GM12878 (cell line): ENCODE results near the gene GRAMD1C. TPM values are rescaled to one million over a fixed set of nuclear protein-coding genes. Genes with fewer than 3 reads are reported as not detected.

Experiments
- ATAC-seq: fragments of 200-7000 bp; cut with Tn5 transposase; 3 replicates; pipeline ENCODE4 v1.9.1; 2020; ENCODE audit warnings: mild to moderate bottlenecking, moderate library complexity
- BruUV-seq: library from RNA; stranded (reverse); fragments of 400-500 nt; replicated peaks from 2 replicates; lab custom pipeline; 2021; lab: Mats Ljungman, UMichigan
- CTCF ChIA-PET: fragments of 300-600 bp; sonication (Branson Sonifier 250); formaldehyde crosslinking; extraction: SDS; loops from one replicate; lab custom pipeline; 2021; ENCODE audit warnings: inconsistent platforms; lab: Yijun Ruan, JAX
- POLR2A ChIA-PET: fragments of 350-600 bp; formaldehyde crosslinking; extraction: SDS; loops from one replicate; lab custom pipeline; 2021; ENCODE audit warnings: inconsistent platforms; lab: Charles Lee
- RAD21 ChIA-PET: fragments of 300-600 bp; sonication (Branson Sonifier 250); formaldehyde crosslinking; loops from one replicate; lab custom pipeline; 2023; ENCODE audit warnings: antibody characterized with exemption; ENCODE audit not compliant: unreplicated experiment; lab: Charles Lee
- SMC1A ChIA-PET: fragments of 300-600 bp; sonication (Branson Sonifier 250); formaldehyde crosslinking; loops from one replicate; lab custom pipeline; 2023; ENCODE audit not compliant: unreplicated experiment, uncharacterized antibody; lab: Charles Lee
- DNase-seq: peaks from one replicate; pipeline ENCODE4 v3.0.0-alpha.2; 2011; ENCODE audit warnings: low read depth, low spot score
- FAIRE-seq: peaks from 3 replicates; lab custom pipeline; 2011; peaks lifted over from hg19 to GRCh38; lab: Jason Lieb, UNC
- H2AFZ ChIP-seq: 2 replicates; pipeline ENCODE4 v1.6.0; 2011; ENCODE audit warnings: low read depth, low read length, control low read depth; ENCODE audit not compliant: control insufficient read depth
- H3K27ac ChIP-seq: 2 replicates; pipeline ENCODE4 v1.5.1; 2011; ENCODE audit warnings: control low read depth; ENCODE audit not compliant: control insufficient read depth, insufficient read depth
- H3K27me3 ChIP-seq, 2 experiments: replicated peaks in 1 of 2; 2 replicates each; pipeline versions ENCODE4 v1.6.0 to v1.6.1; 2011; ENCODE audit warnings: low read length in 1 of 2; ENCODE audit not compliant: control insufficient read depth in 2 of 2, insufficient read depth in 2 of 2
- H3K36me3 ChIP-seq, 2 experiments: 2 replicates each; pipeline ENCODE4 v1.5.1; 2011; ENCODE audit warnings: low read length in 1 of 2; ENCODE audit not compliant: control insufficient read depth in 2 of 2, insufficient read depth in 2 of 2
- H3K4me1 ChIP-seq: 2 replicates; pipeline ENCODE4 v1.6.1; 2011; ENCODE audit warnings: mild to moderate bottlenecking, low read length, moderate library complexity, mixed read lengths; ENCODE audit not compliant: control insufficient read depth, insufficient read depth
- H3K4me2 ChIP-seq: 2 replicates; pipeline ENCODE4 v1.6.0; 2011; ENCODE audit warnings: control low read depth; ENCODE audit not compliant: control insufficient read depth, insufficient read depth
- H3K4me3 ChIP-seq: fragments of 200-600 bp; sonication (generic); 2 replicates; pipeline ENCODE4 v1.5.1; 2016
- H3K79me2 ChIP-seq: 2 replicates; pipeline ENCODE4 v1.6.0; 2011; ENCODE audit warnings: low read length; ENCODE audit not compliant: control insufficient read depth, insufficient read depth
- H3K9ac ChIP-seq: 2 replicates; pipeline ENCODE4 v1.8.0; 2011; ENCODE audit warnings: low read length, control low read depth, mixed read lengths; ENCODE audit not compliant: control insufficient read depth, insufficient read depth
- H3K9me3 ChIP-seq: replicated peaks from 3 replicates; pipeline ENCODE4 v1.5.1; 2011; ENCODE audit warnings: mild to moderate bottlenecking, low read length; ENCODE audit not compliant: control insufficient read depth, insufficient read depth
- H4K20me1 ChIP-seq: 2 replicates; pipeline ENCODE4 v1.6.0; 2011; ENCODE audit not compliant: control insufficient read depth, insufficient read depth
- FOXM1 ChIP-seq: IDR thresholded peaks from 2 replicates; pipeline ENCODE4 v1.6.1; 2012; ENCODE audit warnings: low read depth, mild to moderate bottlenecking, inconsistent platforms, low read length, moderate library complexity
- LARP7 ChIP-seq: fragments of 450-650 bp; IDR thresholded peaks from 2 replicates; pipeline ENCODE4 v1.6.1; 2017; ENCODE audit warnings: mild to moderate bottlenecking
- MAX ChIP-seq: IDR thresholded peaks from 2 replicates; pipeline ENCODE4 v1.6.1; 2012; ENCODE audit warnings: low read depth, low read length, improper control_type of control experiment
- MYC ChIP-seq: IDR thresholded peaks from 2 replicates; pipeline ENCODE4 v1.6.1; 2011; ENCODE audit warnings: mild to moderate bottlenecking, low read length, moderate library complexity, inconsistent platforms; ENCODE audit not compliant: insufficient read depth, insufficient replicate concordance, insufficient read length, severe bottlenecking
- NRF1 ChIP-seq: conservative IDR thresholded peaks from 2 replicates; pipeline ENCODE4 v1.6.1; 2011; ENCODE audit warnings: mild to moderate bottlenecking, low read depth, low read length, improper control_type of control experiment
- POLR2A ChIP-seq: IDR thresholded peaks from 2 replicates; pipeline ENCODE4 v1.6.1; 2011; ENCODE audit warnings: low read depth, mild to moderate bottlenecking, low read length
- REST ChIP-seq: IDR thresholded peaks from 2 replicates; pipeline ENCODE4 v1.6.1; 2012; ENCODE audit warnings: mild to moderate bottlenecking, low read depth, low read length
- RFX5 ChIP-seq: IDR thresholded peaks from 2 replicates; pipeline ENCODE4 v1.6.1; 2011; ENCODE audit warnings: low read depth, low read length, improper control_type of control experiment
- SKIL ChIP-seq: fragments of 450-650 bp; IDR thresholded peaks from 2 replicates; pipeline ENCODE4 v1.6.1; 2017; ENCODE audit warnings: mild to moderate bottlenecking, low read depth, inconsistent platforms; ENCODE audit not compliant: poor library complexity, severe bottlenecking
- SUPT20H ChIP-seq: IDR thresholded peaks from 2 replicates; pipeline ENCODE4 v1.6.1; 2011; ENCODE audit warnings: low read depth, mild to moderate bottlenecking, low read length, moderate library complexity, borderline replicate concordance; ENCODE audit not compliant: control insufficient read depth
- TARDBP ChIP-seq: IDR thresholded peaks from 2 replicates; pipeline ENCODE4 v1.6.1; 2016; ENCODE audit warnings: borderline replicate concordance
- WGBS: methylation state at CpG from one replicate; pipeline ENCODE4 v1.1.6; 2016; ENCODE audit warnings: low lambda C conversion rate; ENCODE audit not compliant: insufficient replicate concordance, insufficient coverage; ENCODE audit errors: missing lambda C conversion rate; 5-methylcytosine and 5-hydroxymethylcytosine counted together
- in situ Hi-C: fragments of 300-500 bp; cut with MboI; formaldehyde crosslinking; loops from 9 replicates; pipeline ENCODE4 v1.14.3; 2018; ENCODE audit warnings: mixed read lengths
- intact Hi-C: fragments of 100-400 bp; cut with micrococcal nuclease; formaldehyde crosslinking; loops from one replicate; pipeline ENCODE4 v1.14.2; 2022; ENCODE audit not compliant: unreplicated experiment
- polyA plus RNA-seq, 11 experiments: library from polyadenylated mRNA; depleted of rRNA in 4 of 11; unstranded in 6 of 11; stranded (reverse) in 5 of 11; fragments of >200 nt; fragmentation: Nextera tagmentation in 4 of 11; fragmentation: Illumina TruSeq in 1 of 11; extraction: Ambion mirVana in 4 of 11; extraction: Trizol in 1 of 11; gene quantifications; 1 replicate in 1 of 11; 2 replicates in 10 of 11; pipeline versions ENCODE4 v1.2.1 to v1.2.3, GENCODE V29; 2011 to 2016; ENCODE audit warnings: inconsistent platforms in 2 of 11, missing spikeins in 2 of 11, low read depth in 1 of 11
- total RNA-seq, 4 experiments: library from RNA; depleted of rRNA in 3 of 4; stranded (reverse); fragments of >200 nt in 3 of 4; fragmentation: Illumina TruSeq in 1 of 4; extraction: Trizol in 1 of 4; gene quantifications; 2 replicates each; pipeline versions ENCODE4 v1.2.1 to v1.2.3, GENCODE V29; 2013 to 2021
- TF ChIP-seq, protein P1 (sequence below): IDR thresholded peaks from 2 replicates; pipeline ENCODE4 v1.6.1; 2011; ENCODE audit warnings: borderline replicate concordance, low read depth, mild to moderate bottlenecking, moderate library complexity, mixed read lengths, low read length; ENCODE audit not compliant: insufficient read depth; ENCODE audit errors: extremely low read length
- TF ChIP-seq, protein P2 (sequence below): fragments of 450-650 bp; IDR thresholded peaks from 2 replicates; pipeline ENCODE4 v1.6.1; 2017; ENCODE audit warnings: mild to moderate bottlenecking

GRAMD1C gene
- total and polyA plus RNA-seq, 10 of the 15 experiments (the other 5 are each of a cell fraction or from before 2014, with no cell fraction given): 3.2 to 9.2 (median 5.5) TPM

DNA sequence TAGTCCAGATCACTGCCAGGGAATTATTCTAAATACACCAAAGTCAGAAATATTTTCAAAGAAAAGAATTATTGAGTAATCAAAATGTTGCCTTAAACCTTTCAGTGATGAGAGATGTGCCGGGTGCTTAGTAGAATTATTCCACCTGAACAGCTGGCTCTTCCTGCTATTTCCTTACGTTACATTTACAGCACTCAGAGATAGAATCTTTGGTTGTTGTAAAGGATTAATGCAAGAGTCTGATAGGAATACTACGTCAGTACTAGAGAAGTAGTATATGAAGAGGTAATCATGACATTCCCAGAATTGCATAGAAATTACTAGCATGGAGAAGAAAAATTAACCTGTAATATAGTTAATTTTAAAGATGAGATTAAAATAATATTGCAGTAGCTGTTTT, 58.3 kb downstream of the GRAMD1C start:
- Histone ChIP-seq H3K4me2 (no peak overlapping the region), H3K9me3 (no peaks in the 10 kb centered on the region), H3K4me1 (no peaks in the 10 kb centered on the region), H2AFZ (no peak overlapping the region), H3K27me3 (no peaks in the 10 kb centered on the region), H4K20me1 (no peaks in the 10 kb centered on the region), H3K36me3 (no peaks in the 10 kb centered on the region), H3K27ac (no peak overlapping the region), H3K79me2 (no peaks in the 10 kb centered on the region), H3K9ac (no peak overlapping the region), H3K4me3 (no peak overlapping the region)
- FAIRE-seq (no peak), DNase-seq (no peak), ATAC-seq (no peak)
- CTCF ChIA-PET: interaction anchor here (1.0 to 2.5 kb wide), 7 partner anchors 10 to 259 kb away, joined by 4 to 12 read pairs (median 7); no protein-coding TSS in a partner anchor
- TF ChIP-seq FOXM1: no peak
- TF ChIP-seq SUPT20H: no peak
- TF ChIP-seq MYC: no peak
- no peak for TF ChIP-seq NRF1
- no peak for TF ChIP-seq SKIL
- TF ChIP-seq, protein P1, sequence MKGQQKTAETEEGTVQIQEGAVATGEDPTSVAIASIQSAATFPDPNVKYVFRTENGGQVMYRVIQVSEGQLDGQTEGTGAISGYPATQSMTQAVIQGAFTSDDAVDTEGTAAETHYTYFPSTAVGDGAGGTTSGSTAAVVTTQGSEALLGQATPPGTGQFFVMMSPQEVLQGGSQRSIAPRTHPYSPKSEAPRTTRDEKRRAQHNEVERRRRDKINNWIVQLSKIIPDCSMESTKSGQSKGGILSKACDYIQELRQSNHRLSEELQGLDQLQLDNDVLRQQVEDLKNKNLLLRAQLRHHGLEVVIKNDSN: no peak
- no peak for TF ChIP-seq RFX5
- no peak for TF ChIP-seq TARDBP
- no peak for TF ChIP-seq REST
- no peak for TF ChIP-seq POLR2A
- TF ChIP-seq, protein P2, sequence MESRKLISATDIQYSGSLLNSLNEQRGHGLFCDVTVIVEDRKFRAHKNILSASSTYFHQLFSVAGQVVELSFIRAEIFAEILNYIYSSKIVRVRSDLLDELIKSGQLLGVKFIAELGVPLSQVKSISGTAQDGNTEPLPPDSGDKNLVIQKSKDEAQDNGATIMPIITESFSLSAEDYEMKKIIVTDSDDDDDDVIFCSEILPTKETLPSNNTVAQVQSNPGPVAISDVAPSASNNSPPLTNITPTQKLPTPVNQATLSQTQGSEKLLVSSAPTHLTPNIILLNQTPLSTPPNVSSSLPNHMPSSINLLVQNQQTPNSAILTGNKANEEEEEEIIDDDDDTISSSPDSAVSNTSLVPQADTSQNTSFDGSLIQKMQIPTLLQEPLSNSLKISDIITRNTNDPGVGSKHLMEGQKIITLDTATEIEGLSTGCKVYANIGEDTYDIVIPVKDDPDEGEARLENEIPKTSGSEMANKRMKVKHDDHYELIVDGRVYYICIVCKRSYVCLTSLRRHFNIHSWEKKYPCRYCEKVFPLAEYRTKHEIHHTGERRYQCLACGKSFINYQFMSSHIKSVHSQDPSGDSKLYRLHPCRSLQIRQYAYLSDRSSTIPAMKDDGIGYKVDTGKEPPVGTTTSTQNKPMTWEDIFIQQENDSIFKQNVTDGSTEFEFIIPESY: no peak
- TF ChIP-seq LARP7: no peak
- TF ChIP-seq MAX: no peak
- intact Hi-C loops (no loop called here), in situ Hi-C loops (no loop called here)
- RAD21 ChIA-PET: interaction anchor here (1.0 kb wide), 1 partner anchor 16 kb away, joined by 3 read pairs; no protein-coding TSS in a partner anchor
- no TSS peak for BruUV-seq
- SMC1A ChIA-PET: interaction anchor here (0.6 to 2.0 kb wide), 6 partner anchors 10 to 551 kb away, joined by 3 to 7 read pairs (median 3); no protein-coding TSS in a partner anchor
- POLR2A ChIA-PET: no interaction called here
- 76% methylated on average over 3 of the region's 3 CpGs for WGBS
